GM23338 (cell line): ENCODE measurements around the gene MYF6.

ENCODE experiments used
- CTCF ChIP-seq, 2 experiments: fragments of 200-600 bp in 1 of 2; sonication (generic) in 1 of 2; conservative IDR thresholded peaks; 2 replicates each; pipeline versions ENCODE4 v1.5.1 to v1.6.1; 2016 to 2017; ENCODE audit warnings: antibody characterized with exemption in 2 of 2, low read depth in 2 of 2, mild to moderate bottlenecking in 2 of 2, moderate library complexity in 1 of 2
- EZH2 ChIP-seq: fragments of 200-600 bp; sonication (generic); IDR thresholded peaks from one replicate; pipeline ENCODE4 v1.8.0; 2017; ENCODE audit warnings: antibody characterized with exemption, mild to moderate bottlenecking, low read depth; ENCODE audit not compliant: unreplicated experiment
- JUNB ChIP-seq: IDR thresholded peaks from one replicate; pipeline ENCODE4 v1.6.1; 2016; ENCODE audit warnings: antibody characterized with exemption; ENCODE audit not compliant: unreplicated experiment
- POLR2AphosphoS5 ChIP-seq: IDR thresholded peaks from 2 replicates; pipeline ENCODE4 v1.6.1; 2016; ENCODE audit warnings: antibody characterized with exemption, low read depth
- REST ChIP-seq: IDR thresholded peaks from one replicate; pipeline ENCODE4 v1.6.1; 2018; ENCODE audit warnings: antibody characterized with exemption; ENCODE audit not compliant: unreplicated experiment

GRCh38 chr12:80747800-80748199 lies 40.4 kb downstream of the MYF6 start:
- TF ChIP-seq REST (no peak), CTCF (conservative IDR thresholded peaks at IDR 0.05; ENCODE audit: low read depth in 2 of 2) (no peak), POLR2AphosphoS5 (no peak), JUNB (no peak), EZH2 (no peak)
